ENCODE data around the gene RORB.

Gene RORB

DNA sequence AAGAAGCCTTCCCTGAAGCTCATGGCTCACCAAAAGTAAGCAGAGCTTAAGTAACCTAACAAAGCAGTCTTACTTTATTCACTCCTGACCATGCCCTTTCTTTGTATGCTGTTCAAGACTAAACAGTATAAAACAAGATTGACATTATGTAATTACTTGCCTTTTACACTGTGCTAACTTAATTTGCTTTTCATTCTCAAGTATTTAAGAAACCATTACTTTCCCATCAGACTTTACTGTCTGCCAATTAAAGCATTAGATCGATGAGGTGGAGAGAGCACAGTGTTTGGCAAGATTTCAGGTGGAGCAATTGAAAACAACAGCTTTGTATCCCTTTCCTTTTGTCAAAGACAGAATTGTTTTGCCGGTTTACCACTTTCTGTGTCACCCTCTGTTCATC is 98.2 kb downstream of the RORB start:
- Histone ChIP-seq H3K18ac (ENCODE audit: low read length) (no peak overlapping the region), H3K9ac (ENCODE audit: low read length) (no peak overlapping the region), H3K9me3 (ENCODE audit: insufficient read depth, low read depth, low read length) (no peaks in the 10 kb centered on the region), H4K12ac (ENCODE audit: low read depth, low read length) (no peak overlapping the region), H2AFZ (ENCODE audit: insufficient read depth, low read length, poor library complexity) (no peak overlapping the region), H2BK120ac (ENCODE audit: insufficient read depth, low read length, poor library complexity) (no peak overlapping the region), H3K23ac (ENCODE audit: low read length) (no peak overlapping the region), H3K4me1 (ENCODE audit: control insufficient read depth in 1 of 2, insufficient read depth in 2 of 2, low read length in 2 of 2) (no peaks in the 10 kb centered on the region), H3K79me1 (ENCODE audit: low read length) (no peaks in the 10 kb centered on the region), H4K8ac (ENCODE audit: low read depth, low read length) (no peak overlapping the region), H3K4me2 (ENCODE audit: low read length) (no peak overlapping the region), H2BK5ac (ENCODE audit: low read depth, low read length, poor library complexity) (no peak overlapping the region), H3K14ac (ENCODE audit: low read length) (no peak overlapping the region), H4K91ac (ENCODE audit: low read depth, low read length) (no peak overlapping the region), H3K27ac (ENCODE audit: low read depth, low read length) (no peak overlapping the region), H3K36me3 (ENCODE audit: control insufficient read depth in 1 of 2, insufficient read depth in 2 of 2, low read length in 2 of 2) (no peaks in the 10 kb centered on the region), H3K79me2 (ENCODE audit: control insufficient read depth, insufficient read depth, low read length, poor library complexity) (no peaks in the 10 kb centered on the region), H3K27me3 (ENCODE audit: insufficient read depth, low read length) (no peaks in the 10 kb centered on the region), H2AK5ac (ENCODE audit: low read length) (no peak overlapping the region), H2BK12ac (ENCODE audit: low read length) (no peak overlapping the region), H3K4ac (ENCODE audit: low read depth, low read length) (no peak overlapping the region), H3K4me3 (ENCODE audit: low read depth, low read length) (no peak overlapping the region)
- WGBS (ENCODE audit: extremely low coverage, insufficient coverage, insufficient read length) = no CpG with 5 or more reads among the region's 2 CpGs
- DNase-seq = no peak

GRCh38 chr9:74598874-74599273 is 101.7 kb downstream of the RORB start:
- H3K4ac ChIP-seq (ENCODE audit: low read depth, low read length) = no peak overlapping the region
- H2BK12ac ChIP-seq (ENCODE audit: low read length) = no peak overlapping the region
- H4K91ac ChIP-seq (ENCODE audit: low read depth, low read length) = no peak overlapping the region
- H3K36me3 ChIP-seq (ENCODE audit: control insufficient read depth in 1 of 2, insufficient read depth in 2 of 2, low read length in 2 of 2) = no peaks in the 10 kb centered on the region
- no peaks in the 10 kb centered on the region for H3K79me1 ChIP-seq (ENCODE audit: low read length)
- peaks cover 2% of the 10 kb centered on the region for H3K9me3 ChIP-seq (ENCODE audit: insufficient read depth, low read depth, low read length)
- H3K18ac ChIP-seq (ENCODE audit: low read length) = no peak overlapping the region
- no peak overlapping the region for H4K12ac ChIP-seq (ENCODE audit: low read depth, low read length)
- no peak overlapping the region for H3K23ac ChIP-seq (ENCODE audit: low read length)
- no peak overlapping the region for H2BK120ac ChIP-seq (ENCODE audit: insufficient read depth, low read length, poor library complexity)
- no peak overlapping the region for H3K4me3 ChIP-seq (ENCODE audit: low read depth, low read length)
- H2AFZ ChIP-seq (ENCODE audit: insufficient read depth, low read length, poor library complexity) = no peak overlapping the region
- DNase-seq = peak; percentile 40 to 66
- no peak overlapping the region for H3K9ac ChIP-seq (ENCODE audit: low read length)
- no peak overlapping the region for H3K4me2 ChIP-seq (ENCODE audit: low read length)
- no peak overlapping the region for H4K8ac ChIP-seq (ENCODE audit: low read depth, low read length)
- H3K27ac ChIP-seq (ENCODE audit: low read depth, low read length) = no peak overlapping the region
- no peaks in the 10 kb centered on the region for H3K4me1 ChIP-seq (ENCODE audit: control insufficient read depth in 1 of 2, insufficient read depth in 2 of 2, low read length in 2 of 2)
- no peaks in the 10 kb centered on the region for H3K27me3 ChIP-seq (ENCODE audit: insufficient read depth, low read length)
- H2AK5ac ChIP-seq (ENCODE audit: low read length) = no peak overlapping the region
- no peak overlapping the region for H2BK5ac ChIP-seq (ENCODE audit: low read depth, low read length, poor library complexity)
- no peaks in the 10 kb centered on the region for H3K79me2 ChIP-seq (ENCODE audit: control insufficient read depth, insufficient read depth, low read length, poor library complexity)
- H3K14ac ChIP-seq (ENCODE audit: low read length) = no peak overlapping the region
- no CpG with 5 or more reads among the region's 3 CpGs for WGBS (ENCODE audit: extremely low coverage, insufficient coverage, insufficient read length)

DNA sequence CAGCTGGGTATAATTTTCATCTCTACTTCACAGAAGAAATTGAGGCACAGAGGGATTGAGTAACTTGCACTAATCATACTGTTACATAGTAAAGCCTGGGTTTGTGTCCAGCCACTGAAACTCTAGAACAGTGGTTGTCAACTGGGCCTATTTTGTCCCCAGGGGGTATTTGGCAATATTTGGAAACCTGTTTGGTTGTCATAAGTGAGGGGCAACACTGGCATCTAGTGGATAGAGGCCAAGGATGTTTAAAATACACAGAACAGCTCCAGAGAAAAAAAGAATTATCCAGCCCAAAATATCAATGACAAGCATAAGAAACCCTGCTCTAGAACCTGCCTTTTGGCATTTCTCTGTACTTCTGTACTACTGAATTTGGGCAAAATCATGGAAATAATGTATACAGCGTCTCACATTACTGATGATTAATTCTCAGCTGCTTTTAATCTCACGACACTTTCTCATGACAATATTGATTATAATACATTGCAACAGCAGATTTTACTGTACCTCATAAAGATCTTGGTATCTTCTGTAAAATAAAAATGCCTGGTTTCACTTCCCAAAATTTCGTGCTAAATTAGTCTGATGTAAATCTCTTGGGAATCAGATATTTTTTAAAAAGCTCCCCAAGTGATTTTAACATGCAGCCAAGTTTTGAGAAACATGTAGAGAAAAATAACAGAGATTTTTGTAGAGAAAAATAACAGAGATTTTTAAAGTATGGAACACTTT is 112.7 kb downstream of the RORB start:
- Histone ChIP-seq H2BK12ac (ENCODE audit: low read length) (no peak overlapping the region), H4K8ac (ENCODE audit: low read depth, low read length) (no peak overlapping the region), H4K12ac (ENCODE audit: low read depth, low read length) (no peak overlapping the region), H4K91ac (ENCODE audit: low read depth, low read length) (no peak overlapping the region), H3K4ac (ENCODE audit: low read depth, low read length) (no peak overlapping the region), H3K23ac (ENCODE audit: low read length) (no peak overlapping the region), H2BK5ac (ENCODE audit: low read depth, low read length, poor library complexity) (no peak overlapping the region), H3K4me3 (ENCODE audit: low read depth, low read length) (no peak overlapping the region), H3K36me3 (ENCODE audit: control insufficient read depth in 1 of 2, insufficient read depth in 2 of 2, low read length in 2 of 2) (no peaks in the 10 kb centered on the region), H3K4me2 (ENCODE audit: low read length) (no peak overlapping the region), H3K27ac (ENCODE audit: low read depth, low read length) (no peak overlapping the region), H3K27me3 (ENCODE audit: insufficient read depth, low read length) (no peaks in the 10 kb centered on the region), H3K4me1 (ENCODE audit: control insufficient read depth in 1 of 2, insufficient read depth in 2 of 2, low read length in 2 of 2) (no peaks in the 10 kb centered on the region), H3K9ac (ENCODE audit: low read length) (no peak overlapping the region), H3K18ac (ENCODE audit: low read length) (no peak overlapping the region), H2AK5ac (ENCODE audit: low read length) (no peak overlapping the region), H2AFZ (ENCODE audit: insufficient read depth, low read length, poor library complexity) (no peak overlapping the region), H3K9me3 (ENCODE audit: insufficient read depth, low read depth, low read length) (no peaks in the 10 kb centered on the region), H3K14ac (ENCODE audit: low read length) (no peak overlapping the region), H2BK120ac (ENCODE audit: insufficient read depth, low read length, poor library complexity) (no peak overlapping the region), H3K79me1 (ENCODE audit: low read length) (no peaks in the 10 kb centered on the region), H3K79me2 (ENCODE audit: control insufficient read depth, insufficient read depth, low read length, poor library complexity) (no peaks in the 10 kb centered on the region)
- no CpG with 5 or more reads among the region's 3 CpGs for WGBS (ENCODE audit: extremely low coverage, insufficient coverage, insufficient read length)
- peak in 1 of 2 donors; percentile 18 for DNase-seq

GRCh38 chr9:74610523-74611061 is 113.5 kb downstream of the RORB start:
- Histone ChIP-seq H2BK12ac (ENCODE audit: low read length) (no peak overlapping the region), H3K4me2 (ENCODE audit: low read length) (no peak overlapping the region)
- peak; percentile 15 to 44 for DNase-seq

More at GRCh38 chr9:74610523-74611061, 113.5 kb downstream of the RORB start:
- H2BK120ac ChIP-seq (ENCODE audit: insufficient read depth, low read length, poor library complexity) = no peak overlapping the region
- no peak overlapping the region for H2BK5ac ChIP-seq (ENCODE audit: low read depth, low read length, poor library complexity)
- H3K4ac ChIP-seq (ENCODE audit: low read depth, low read length) = no peak overlapping the region
- no peaks in the 10 kb centered on the region for H3K79me1 ChIP-seq (ENCODE audit: low read length)
- H4K12ac ChIP-seq (ENCODE audit: low read depth, low read length) = no peak overlapping the region
- H3K36me3 ChIP-seq (ENCODE audit: control insufficient read depth in 1 of 2, insufficient read depth in 2 of 2, low read length in 2 of 2) = no peaks in the 10 kb centered on the region
- no peaks in the 10 kb centered on the region for H3K9me3 ChIP-seq (ENCODE audit: insufficient read depth, low read depth, low read length)
- no peak overlapping the region for H2AK5ac ChIP-seq (ENCODE audit: low read length)
- no CpG with 5 or more reads among the region's 2 CpGs for WGBS (ENCODE audit: extremely low coverage, insufficient coverage, insufficient read length)
- no peak overlapping the region for H4K91ac ChIP-seq (ENCODE audit: low read depth, low read length)
- no peak overlapping the region for H3K9ac ChIP-seq (ENCODE audit: low read length)
- H3K4me1 ChIP-seq (ENCODE audit: control insufficient read depth in 1 of 2, insufficient read depth in 2 of 2, low read length in 2 of 2) = no peaks in the 10 kb centered on the region
- no peaks in the 10 kb centered on the region for H3K27me3 ChIP-seq (ENCODE audit: insufficient read depth, low read length)
- no peak overlapping the region for H4K8ac ChIP-seq (ENCODE audit: low read depth, low read length)
- no peak overlapping the region for H3K23ac ChIP-seq (ENCODE audit: low read length)
- no peak overlapping the region for H2AFZ ChIP-seq (ENCODE audit: insufficient read depth, low read length, poor library complexity)
- H3K18ac ChIP-seq (ENCODE audit: low read length) = no peak overlapping the region
- H3K79me2 ChIP-seq (ENCODE audit: control insufficient read depth, insufficient read depth, low read length, poor library complexity) = no peaks in the 10 kb centered on the region
- H3K14ac ChIP-seq (ENCODE audit: low read length) = no peak overlapping the region
- H3K27ac ChIP-seq (ENCODE audit: low read depth, low read length) = no peak overlapping the region
- H3K4me3 ChIP-seq (ENCODE audit: low read depth, low read length) = no peak overlapping the region

Measured in trophoblast cell (in vitro differentiated cells and primary cell).